ENCODE results near the gene ZNF778. TPM values are rescaled to one million over a fixed set of nuclear protein-coding genes. Genes with fewer than 3 reads are reported as not detected.
A peak's percentile ranks its signal among the peaks of the same experiment; 100 is the strongest.

The ZNF778 gene
- total and polyA plus RNA-seq, 2 of the 13 experiments (the other 11 are each of a cell fraction or from before 2014, with no cell fraction given): 3.8 to 7.2 TPM

DNA sequence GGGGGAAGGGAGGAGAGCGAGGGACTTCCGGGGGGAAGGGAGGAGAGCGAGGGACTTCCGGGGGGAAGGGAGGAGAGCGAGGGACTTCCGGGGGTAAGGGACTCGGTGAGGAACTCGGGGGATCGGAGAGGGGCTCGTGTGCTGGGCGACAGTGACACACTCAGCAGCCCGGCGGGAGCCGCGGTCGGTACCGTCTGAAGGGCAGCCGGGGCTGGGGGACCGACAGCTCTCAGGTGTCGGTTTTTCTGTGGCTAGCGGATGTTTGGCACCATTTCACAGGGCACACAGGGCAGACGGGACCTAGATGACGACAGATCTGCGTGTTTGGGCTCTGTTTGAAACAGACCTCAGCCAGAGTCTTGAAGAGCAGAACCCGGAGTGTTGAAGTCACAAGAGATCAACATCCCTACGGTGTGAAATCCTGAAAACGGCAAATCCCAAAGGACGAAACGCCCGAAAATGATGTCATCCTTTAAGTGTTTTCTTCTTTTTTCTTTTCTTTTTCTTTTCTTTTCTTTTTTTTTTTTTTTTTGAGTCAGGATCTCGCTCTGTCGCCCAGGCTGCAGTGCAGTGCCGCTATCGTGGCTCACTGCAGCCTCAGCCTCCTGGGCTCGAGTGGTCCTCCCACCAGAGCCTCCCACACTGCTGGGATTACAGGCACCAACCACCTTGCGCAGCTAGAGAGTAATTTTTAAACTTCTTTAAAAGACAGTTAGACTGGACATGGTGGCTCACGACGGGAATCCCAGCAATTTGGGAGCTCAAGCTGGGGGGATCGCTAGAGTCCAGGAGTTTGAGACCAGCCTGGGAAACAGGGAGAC, 23.9 kb downstream of the ZNF778 start (continued):
- TF ChIP-seq, protein P1, sequence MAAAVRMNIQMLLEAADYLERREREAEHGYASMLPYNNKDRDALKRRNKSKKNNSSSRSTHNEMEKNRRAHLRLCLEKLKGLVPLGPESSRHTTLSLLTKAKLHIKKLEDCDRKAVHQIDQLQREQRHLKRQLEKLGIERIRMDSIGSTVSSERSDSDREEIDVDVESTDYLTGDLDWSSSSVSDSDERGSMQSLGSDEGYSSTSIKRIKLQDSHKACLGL (CRISPR knock-in tag; IDR thresholded peaks at IDR 0.05): peak; percentile 79; the same call in 1 of the 2 replicates
- TF ChIP-seq ZSCAN22 (CRISPR knock-in tag; IDR thresholded peaks at IDR 0.05): peak; percentile 60; the same call in 1 of the 2 replicates
- TF ChIP-seq TBL1XR1 (IDR thresholded peaks at IDR 0.05; ENCODE audit: borderline replicate concordance, low read length, partially characterized antibody): no peak
- peak; percentile 98 for TF ChIP-seq POLR2A (IDR thresholded peaks at IDR 0.05; ENCODE audit: insufficient read depth in 1 of 2, low read depth in 2 of 2, low read length in 2 of 2)
- TF ChIP-seq, protein P2, sequence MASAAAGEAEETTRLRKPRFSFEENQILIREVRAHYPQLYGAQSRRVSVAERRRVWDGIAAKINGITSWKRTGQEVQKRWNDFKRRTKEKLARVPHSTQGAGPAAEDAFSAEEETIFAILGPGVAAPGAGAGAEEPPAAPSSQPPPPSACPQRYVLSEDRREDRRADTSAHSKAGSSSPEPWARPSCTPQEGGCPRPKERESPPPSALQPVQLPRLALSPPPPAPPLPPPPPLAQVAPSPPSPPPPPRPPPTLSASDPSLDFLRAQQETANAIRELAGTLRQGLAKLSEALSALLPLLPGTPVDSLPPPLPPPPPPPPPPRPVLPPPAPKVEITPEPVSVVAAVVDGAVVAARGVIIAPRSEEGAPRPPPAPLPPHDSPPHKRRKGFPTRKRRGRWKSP (CRISPR knock-in tag; IDR thresholded peaks at IDR 0.05): peak; percentile 80; the same call in 1 of the 2 replicates
- TF ChIP-seq ZNF557 (CRISPR knock-in tag; IDR thresholded peaks at IDR 0.05): peak; percentile 95
- peak; percentile 68; the same call in 1 of the 2 replicates for TF ChIP-seq CAMTA2 (CRISPR knock-in tag; IDR thresholded peaks at IDR 0.05; ENCODE audit: borderline replicate concordance)
- TF ChIP-seq CBX1 (IDR thresholded peaks at IDR 0.05; ENCODE audit: low read depth): peak; percentile 72
- no peak for TF ChIP-seq ZNF660 (CRISPR knock-in tag; IDR thresholded peaks at IDR 0.05; ENCODE audit: borderline replicate concordance, low read depth)
- TF ChIP-seq ZNF101 (CRISPR knock-in tag; IDR thresholded peaks at IDR 0.05; ENCODE audit: borderline replicate concordance, low read depth): no peak
- no peak for TF ChIP-seq NR2F1 (CRISPR knock-in tag; IDR thresholded peaks at IDR 0.05)
- peak; percentile 61 for TF ChIP-seq ATF7-NPFF (CRISPR knock-in tag; IDR thresholded peaks at IDR 0.05; ENCODE audit: low read depth)
- TF ChIP-seq, protein P3, sequence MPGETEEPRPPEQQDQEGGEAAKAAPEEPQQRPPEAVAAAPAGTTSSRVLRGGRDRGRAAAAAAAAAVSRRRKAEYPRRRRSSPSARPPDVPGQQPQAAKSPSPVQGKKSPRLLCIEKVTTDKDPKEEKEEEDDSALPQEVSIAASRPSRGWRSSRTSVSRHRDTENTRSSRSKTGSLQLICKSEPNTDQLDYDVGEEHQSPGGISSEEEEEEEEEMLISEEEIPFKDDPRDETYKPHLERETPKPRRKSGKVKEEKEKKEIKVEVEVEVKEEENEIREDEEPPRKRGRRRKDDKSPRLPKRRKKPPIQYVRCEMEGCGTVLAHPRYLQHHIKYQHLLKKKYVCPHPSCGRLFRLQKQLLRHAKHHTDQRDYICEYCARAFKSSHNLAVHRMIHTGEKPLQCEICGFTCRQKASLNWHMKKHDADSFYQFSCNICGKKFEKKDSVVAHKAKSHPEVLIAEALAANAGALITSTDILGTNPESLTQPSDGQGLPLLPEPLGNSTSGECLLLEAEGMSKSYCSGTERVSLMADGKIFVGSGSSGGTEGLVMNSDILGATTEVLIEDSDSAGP (CRISPR knock-in tag; IDR thresholded peaks at IDR 0.05; ENCODE audit: borderline replicate concordance): peak; percentile 89; the same call in 1 of the 2 replicates
- TF ChIP-seq ZFP1 (CRISPR knock-in tag; IDR thresholded peaks at IDR 0.05): peak; percentile 70; the same call in 1 of the 2 replicates
- 0 out of 2 replicates have a peak, but pooled peaks have one; percentile 16 for TF ChIP-seq MEIS1 (CRISPR knock-in tag; IDR thresholded peaks at IDR 0.05; ENCODE audit: borderline replicate concordance)
- no peak for TF ChIP-seq SMAD9 (CRISPR knock-in tag; IDR thresholded peaks at IDR 0.05)
- TF ChIP-seq ZNF382 (CRISPR knock-in tag; IDR thresholded peaks at IDR 0.05; ENCODE audit: borderline replicate concordance): no peak
- peak; percentile 93 for TF ChIP-seq ZNF138 (CRISPR knock-in tag; IDR thresholded peaks at IDR 0.05; ENCODE audit: low read depth)
- TF ChIP-seq ZNF562 (CRISPR knock-in tag; IDR thresholded peaks at IDR 0.05; ENCODE audit: borderline replicate concordance): no peak
- 0 out of 2 replicates have a peak, but pooled peaks have one; percentile 41 for TF ChIP-seq POLR2AphosphoS2 (IDR thresholded peaks at IDR 0.05; ENCODE audit: low read depth, low read length)
- TF ChIP-seq ESRRA (CRISPR knock-in tag; IDR thresholded peaks at IDR 0.05; ENCODE audit: low read depth): no peak
- peak; percentile 54 for TF ChIP-seq FOSL2 (CRISPR knock-in tag; IDR thresholded peaks at IDR 0.05)
- TF ChIP-seq STAG1 (CRISPR knock-in tag; IDR thresholded peaks at IDR 0.05): peak; percentile 27; the same call in 1 of the 2 replicates
- no peak for TF ChIP-seq SATB2 (CRISPR knock-in tag; IDR thresholded peaks at IDR 0.05)

Measured in HepG2 (cell line).